ENCODE results near the gene CADM4.
A peak's percentile ranks its signal among the peaks of the same experiment; 100 is the strongest.

GRCh38 chr19:43667876-43668405, 28.3 kb upstream of the CADM4 start:
- TF ChIP-seq, protein P1, sequence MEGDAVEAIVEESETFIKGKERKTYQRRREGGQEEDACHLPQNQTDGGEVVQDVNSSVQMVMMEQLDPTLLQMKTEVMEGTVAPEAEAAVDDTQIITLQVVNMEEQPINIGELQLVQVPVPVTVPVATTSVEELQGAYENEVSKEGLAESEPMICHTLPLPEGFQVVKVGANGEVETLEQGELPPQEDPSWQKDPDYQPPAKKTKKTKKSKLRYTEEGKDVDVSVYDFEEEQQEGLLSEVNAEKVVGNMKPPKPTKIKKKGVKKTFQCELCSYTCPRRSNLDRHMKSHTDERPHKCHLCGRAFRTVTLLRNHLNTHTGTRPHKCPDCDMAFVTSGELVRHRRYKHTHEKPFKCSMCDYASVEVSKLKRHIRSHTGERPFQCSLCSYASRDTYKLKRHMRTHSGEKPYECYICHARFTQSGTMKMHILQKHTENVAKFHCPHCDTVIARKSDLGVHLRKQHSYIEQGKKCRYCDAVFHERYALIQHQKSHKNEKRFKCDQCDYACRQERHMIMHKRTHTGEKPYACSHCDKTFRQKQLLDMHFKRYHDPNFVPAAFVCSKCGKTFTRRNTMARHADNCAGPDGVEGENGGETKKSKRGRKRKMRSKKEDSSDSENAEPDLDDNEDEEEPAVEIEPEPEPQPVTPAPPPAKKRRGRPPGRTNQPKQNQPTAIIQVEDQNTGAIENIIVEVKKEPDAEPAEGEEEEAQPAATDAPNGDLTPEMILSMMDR (IDR thresholded peaks at IDR 0.05 in 2 of 3, conservative IDR thresholded peaks at IDR 0.05 in 1 of 3; ENCODE audit: insufficient read depth in 2 of 3, low read depth in 1 of 3, low read length in 3 of 3): no peak
- TF ChIP-seq FOSL1 (tag; conservative IDR thresholded peaks at IDR 0.05): no peak
- peak; percentile 21; the same call in 1 of the 2 replicates for TF ChIP-seq SP1 (CRISPR knock-in tag; IDR thresholded peaks at IDR 0.05)
- no peak for TF ChIP-seq CTCFL (IDR thresholded peaks at IDR 0.05; ENCODE audit: borderline replicate concordance, insufficient read depth, low read depth, low read length, poor library complexity, severe bottlenecking)
- TF ChIP-seq POLR2AphosphoS5 (IDR thresholded peaks at IDR 0.05; ENCODE audit: control insufficient read depth, insufficient read depth, low read depth, low read length): peak; percentile 50; the same call in 1 of the 2 replicates
- no peak for TF ChIP-seq ZNF274 (IDR thresholded peaks at IDR 0.05; ENCODE audit: borderline replicate concordance, low read depth, low read length)
- TF ChIP-seq ZNF311 (CRISPR knock-in tag; IDR thresholded peaks at IDR 0.05): no peak
- TF ChIP-seq NR3C1 (CRISPR knock-in tag; IDR thresholded peaks at IDR 0.05): no peak
